Glutamatergic neuron (in vitro differentiated cells): ENCODE measurements around the gene C1QBP. TPM values are rescaled to one million over a fixed set of nuclear protein-coding genes. Genes with fewer than 3 reads are reported as not detected.

Experiments
- DNase-seq: peaks from one replicate; pipeline ENCODE4 v3.0.0; 2022
- H3K27ac Mint-ChIP-seq: one replicate; pipeline ENCODE4 v1.8.0; 2020; ENCODE audit warnings: mild to moderate bottlenecking, mixed read lengths, inconsistent platforms; ENCODE audit not compliant: unreplicated experiment
- H3K27me3 Mint-ChIP-seq: one replicate; pipeline ENCODE4 v1.8.0; 2020; ENCODE audit warnings: mild to moderate bottlenecking, moderate library complexity, mixed read lengths, inconsistent platforms; ENCODE audit not compliant: unreplicated experiment
- H3K36me3 Mint-ChIP-seq: one replicate; pipeline ENCODE4 v1.8.0; 2020; ENCODE audit warnings: mild to moderate bottlenecking, mixed read lengths, inconsistent platforms; ENCODE audit not compliant: unreplicated experiment
- H3K4me1 Mint-ChIP-seq: one replicate; pipeline ENCODE4 v1.8.0; 2020; ENCODE audit warnings: mild to moderate bottlenecking, low read depth, mixed read lengths, inconsistent platforms; ENCODE audit not compliant: unreplicated experiment
- H3K4me3 Mint-ChIP-seq: one replicate; pipeline ENCODE4 v1.8.0; 2020; ENCODE audit warnings: mild to moderate bottlenecking, mixed read lengths, inconsistent platforms; ENCODE audit not compliant: unreplicated experiment
- H3K9me3 Mint-ChIP-seq: one replicate; pipeline ENCODE4 v1.8.0; 2020; ENCODE audit warnings: mild to moderate bottlenecking, moderate library complexity, mixed read lengths, inconsistent platforms; ENCODE audit not compliant: unreplicated experiment
- CTCF ChIP-seq: fragments of 200-600 bp; sonication (generic); IDR thresholded peaks from one replicate; pipeline ENCODE4 v1.5.0; 2021; ENCODE audit not compliant: partially characterized antibody, unreplicated experiment
- total RNA-seq: library from RNA; stranded (reverse); fragmentation: NEBNext Ultra II Directional; extraction: Animal tissue kit (Norgen Biotek cat#: 25700); gene quantifications from one replicate; pipeline ENCODE4 v1.2.1, GENCODE V29; 2021; ENCODE audit not compliant: unreplicated experiment

The C1QBP gene
- total RNA-seq, 1 donor from 2014 or later, result 96.4 TPM

GRCh38 chr17:5405400-5405799, 33.6 kb downstream of the C1QBP start:
- no peak for TF ChIP-seq CTCF
- Mint-ChIP-seq H3K4me1 (no peaks in the 10 kb centered on the region), H3K4me3 (no peak overlapping the region), H3K36me3 (no peaks in the 10 kb centered on the region), H3K27me3 (no peaks in the 10 kb centered on the region), H3K9me3 (no peaks in the 10 kb centered on the region), H3K27ac (no peak overlapping the region)
- DNase-seq, result no peak

GRCh38 chr17:5399767-5400166, 39.2 kb downstream of the C1QBP start:
- TF ChIP-seq CTCF, result no peak
- no peak for DNase-seq
- Mint-ChIP-seq H3K4me3 (no peak overlapping the region), H3K9me3 (no peaks in the 10 kb centered on the region), H3K27me3 (no peaks in the 10 kb centered on the region), H3K36me3 (no peaks in the 10 kb centered on the region), H3K27ac (no peak overlapping the region), H3K4me1 (no peaks in the 10 kb centered on the region)

GRCh38 chr17:5396612-5397011, 42.3 kb downstream of the C1QBP start:
- TF ChIP-seq CTCF, result no peak
- H3K4me1 Mint-ChIP-seq, result no peaks in the 10 kb centered on the region
- no peaks in the 10 kb centered on the region for H3K9me3 Mint-ChIP-seq
- no peak for DNase-seq
- no peak overlapping the region for H3K4me3 Mint-ChIP-seq
- no peaks in the 10 kb centered on the region for H3K36me3 Mint-ChIP-seq
- no peaks in the 10 kb centered on the region for H3K27me3 Mint-ChIP-seq
- H3K27ac Mint-ChIP-seq, result no peak overlapping the region

GRCh38 chr17:5391678-5392077, 47.3 kb downstream of the C1QBP start:
- H3K4me3 Mint-ChIP-seq, result no peak overlapping the region
- no peak for DNase-seq
- H3K27me3 Mint-ChIP-seq, result no peaks in the 10 kb centered on the region
- no peaks in the 10 kb centered on the region for H3K36me3 Mint-ChIP-seq
- no peaks in the 10 kb centered on the region for H3K9me3 Mint-ChIP-seq
- no peak for TF ChIP-seq CTCF
- no peak overlapping the region for H3K27ac Mint-ChIP-seq
- H3K4me1 Mint-ChIP-seq, result no peaks in the 10 kb centered on the region

Other genes with a start within 250 kb of the C1QBP start
- 21.2 TPM for gene ZNF594, start 247.3 kb downstream of the C1QBP start, total RNA-seq
- gene SCIMP, start 204.3 kb downstream of the C1QBP start, total RNA-seq, result not detected
- 63.0 TPM for gene RABEP1, start 156.9 kb downstream of the C1QBP start, total RNA-seq
- 74.5 TPM for gene NUP88, start 19.5 kb downstream of the C1QBP start, total RNA-seq
- 168 TPM for gene RPAIN, start 19.0 kb downstream of the C1QBP start, total RNA-seq
- 23.9 TPM for gene DHX33, start 29.8 kb upstream of the C1QBP start, total RNA-seq
- 56.1 TPM for gene DERL2, start 47.0 kb upstream of the C1QBP start, total RNA-seq
- gene MIS12, start 47.4 kb upstream of the C1QBP start, total RNA-seq, result 23.2 TPM
- 69.5 TPM for gene NLRP1, start 145.4 kb upstream of the C1QBP start, total RNA-seq